SK-N-SH treated with all-trans-retinoic acid at 6 μM for 48 hours (cell line): ENCODE measurements around the gene EZR.

Experiments
- ESRRG ChIP-seq: fragments of 250-450 bp; sonication (Bioruptor Pico); IDR thresholded peaks from 2 replicates; pipeline ENCODE4 v1.6.1; 2021; ENCODE audit warnings: mild to moderate bottlenecking
- GLIS3 ChIP-seq: fragments of 250-450 bp; sonication (Bioruptor Pico); IDR thresholded peaks from 2 replicates; pipeline ENCODE4 v1.5.0; 2020; ENCODE audit warnings: mild to moderate bottlenecking, moderate library complexity
- PATZ1 ChIP-seq: fragments of 250-450 bp; sonication (Bioruptor Pico); IDR thresholded peaks from 2 replicates; pipeline ENCODE4 v1.8.0; 2020; ENCODE audit warnings: mild to moderate bottlenecking, moderate library complexity, borderline replicate concordance
- RARB ChIP-seq: fragments of 250-450 bp; sonication (Bioruptor Pico); IDR thresholded peaks from 2 replicates; pipeline ENCODE4 v1.8.0; 2021; ENCODE audit warnings: mild to moderate bottlenecking, moderate library complexity
- TCF4 ChIP-seq: fragments of 250-450 bp; sonication (Bioruptor Pico); IDR thresholded peaks from 2 replicates; pipeline ENCODE4 v1.8.0; 2021; ENCODE audit warnings: mild to moderate bottlenecking, moderate library complexity, borderline replicate concordance
- TOX ChIP-seq: fragments of 250-450 bp; sonication (Bioruptor Pico); IDR thresholded peaks from 2 replicates; pipeline ENCODE4 v1.8.0; 2021; ENCODE audit warnings: mild to moderate bottlenecking, moderate library complexity, borderline replicate concordance
- ZNF70 ChIP-seq: fragments of 450-650 bp; formaldehyde crosslinking; IDR thresholded peaks from 2 replicates; pipeline ENCODE4 v1.5.0; 2020; ENCODE audit warnings: mild to moderate bottlenecking, moderate library complexity

- TF ChIP-seq ESRRG = no peak
- no peak for TF ChIP-seq PATZ1
- no peak for TF ChIP-seq GLIS3 (CRISPR knock-in tag)
- no peak for TF ChIP-seq TCF4
- no peak for TF ChIP-seq ZNF70 (CRISPR knock-in tag)
- TF ChIP-seq TOX = no peak
- no peak for TF ChIP-seq RARB (CRISPR knock-in tag)
Measured at GRCh38 chr6:158867381-158868121, 48.4 kb upstream of the EZR start.
